GM21825 (cell line): ENCODE data around the gene MCRIP2.

Source experiments
- ATAC-seq: cut with Tn5 transposase; IDR thresholded peaks from one replicate; pipeline ENCODE4 v1.9.1; 2021; ENCODE audit warnings: mild to moderate bottlenecking, moderate library complexity; ENCODE audit not compliant: unreplicated experiment

Gene MCRIP2

DNA sequence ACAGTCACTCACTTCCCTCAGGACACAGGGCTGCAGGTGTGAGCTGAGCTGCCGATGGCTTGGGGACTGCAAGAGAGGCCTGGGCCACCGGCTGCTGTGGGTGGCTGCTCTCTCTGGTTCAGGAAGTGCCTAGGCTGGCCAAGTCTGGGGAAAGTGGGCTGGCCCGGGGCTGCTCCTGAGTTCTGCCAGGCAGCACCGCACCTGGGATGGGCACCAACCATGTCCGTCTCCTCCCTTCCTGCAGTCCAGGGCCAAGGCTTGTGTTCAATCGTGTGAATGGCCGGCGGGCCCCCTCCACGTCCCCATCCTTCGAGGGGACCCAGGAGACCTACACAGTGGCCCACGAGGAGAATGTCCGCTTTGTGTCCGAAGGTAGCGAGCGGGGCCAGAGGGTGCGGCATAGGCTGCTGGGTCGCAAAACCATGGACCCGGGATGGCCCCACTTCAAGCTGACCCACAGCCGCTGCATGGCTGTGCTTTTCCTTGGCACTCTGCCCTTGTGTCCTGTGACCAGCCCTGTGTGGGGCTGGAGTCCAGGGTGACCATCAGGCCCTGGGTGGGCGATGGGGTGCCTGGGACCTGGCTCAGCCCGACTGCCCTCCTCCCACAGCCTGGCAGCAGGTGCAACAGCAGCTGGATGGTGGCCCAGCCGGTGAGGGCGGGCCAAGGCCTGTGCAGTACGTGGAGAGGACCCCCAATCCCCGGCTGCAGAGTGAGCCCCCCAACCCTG, 5.7 kb downstream of the MCRIP2 start:
- no peak for ATAC-seq

- ATAC-seq = no peak
Measured at GRCh38 chr16:648071-648780, 6.6 kb downstream of the MCRIP2 start.

DNA sequence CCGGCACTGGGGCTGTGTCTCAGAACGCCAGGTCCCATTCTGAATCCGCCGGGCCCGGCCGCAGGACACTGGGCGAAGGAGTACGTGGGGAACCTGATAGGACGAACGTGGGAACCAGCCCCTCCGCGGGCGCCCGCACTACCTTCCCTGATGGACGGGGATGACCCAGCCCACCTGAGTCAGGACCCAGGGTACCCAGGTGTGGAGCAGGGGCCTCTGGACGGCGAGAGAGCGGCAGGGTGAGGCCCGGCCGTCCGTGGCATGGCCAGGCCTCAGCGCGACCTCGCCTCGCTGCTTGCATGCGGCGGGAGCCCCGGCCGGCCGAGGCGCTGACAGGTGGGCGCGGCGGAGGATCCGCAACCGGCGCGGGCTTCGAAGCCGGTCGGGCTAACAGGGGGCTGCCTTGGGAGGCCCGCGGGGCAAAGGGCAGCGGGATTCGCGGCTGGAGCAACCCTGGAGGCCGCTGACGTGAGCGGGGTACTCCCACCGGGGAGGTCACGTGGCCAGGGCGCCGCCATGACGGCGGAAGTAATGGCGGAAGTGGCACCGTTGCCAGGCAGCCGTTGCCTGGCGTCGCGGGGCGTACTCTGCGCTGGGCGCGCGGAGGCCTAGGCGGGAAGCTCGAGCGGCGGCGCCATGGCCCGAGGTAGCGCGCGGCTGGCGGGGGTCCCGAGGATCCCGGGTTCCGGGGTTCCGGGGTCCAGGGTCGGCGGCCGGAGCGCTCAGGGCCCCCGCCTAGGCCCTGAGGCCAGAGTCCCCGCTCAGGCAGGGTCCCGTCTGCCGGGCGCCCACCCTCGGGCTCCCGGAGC, 7.4 kb downstream of the MCRIP2 start, which contains the start of gene WDR90:
TSS of gene WDR90 (plus strand) at position 585 of the 809 bp plus-strand sequence. CDS start at position 637, 52 bp downstream.
- peak; percentile 58 for ATAC-seq

DNA sequence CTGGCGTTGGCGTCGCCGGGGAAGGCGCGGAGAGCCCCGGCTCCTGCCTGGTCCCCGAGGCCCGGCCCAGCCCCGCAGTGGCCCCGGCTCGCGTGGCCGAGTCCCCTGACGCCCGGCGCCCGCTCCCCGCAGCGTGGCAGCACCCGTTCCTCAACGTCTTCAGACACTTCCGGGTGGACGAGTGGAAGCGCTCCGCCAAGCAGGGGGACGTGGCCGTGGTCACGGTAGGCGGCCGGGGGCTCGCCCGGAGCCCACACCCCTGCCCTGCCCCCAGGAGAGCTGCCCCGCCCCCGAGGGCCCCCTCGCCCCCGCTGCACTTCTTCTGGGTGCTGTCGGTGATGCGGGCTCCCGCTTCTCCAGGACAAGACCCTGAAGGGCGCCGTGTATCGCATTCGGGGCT, 8.0 kb downstream of the MCRIP2 start:
- ATAC-seq = no peak

GRCh38 chr16:651844-652243, 10.2 kb downstream of the MCRIP2 start:
- no peak for ATAC-seq

DNA sequence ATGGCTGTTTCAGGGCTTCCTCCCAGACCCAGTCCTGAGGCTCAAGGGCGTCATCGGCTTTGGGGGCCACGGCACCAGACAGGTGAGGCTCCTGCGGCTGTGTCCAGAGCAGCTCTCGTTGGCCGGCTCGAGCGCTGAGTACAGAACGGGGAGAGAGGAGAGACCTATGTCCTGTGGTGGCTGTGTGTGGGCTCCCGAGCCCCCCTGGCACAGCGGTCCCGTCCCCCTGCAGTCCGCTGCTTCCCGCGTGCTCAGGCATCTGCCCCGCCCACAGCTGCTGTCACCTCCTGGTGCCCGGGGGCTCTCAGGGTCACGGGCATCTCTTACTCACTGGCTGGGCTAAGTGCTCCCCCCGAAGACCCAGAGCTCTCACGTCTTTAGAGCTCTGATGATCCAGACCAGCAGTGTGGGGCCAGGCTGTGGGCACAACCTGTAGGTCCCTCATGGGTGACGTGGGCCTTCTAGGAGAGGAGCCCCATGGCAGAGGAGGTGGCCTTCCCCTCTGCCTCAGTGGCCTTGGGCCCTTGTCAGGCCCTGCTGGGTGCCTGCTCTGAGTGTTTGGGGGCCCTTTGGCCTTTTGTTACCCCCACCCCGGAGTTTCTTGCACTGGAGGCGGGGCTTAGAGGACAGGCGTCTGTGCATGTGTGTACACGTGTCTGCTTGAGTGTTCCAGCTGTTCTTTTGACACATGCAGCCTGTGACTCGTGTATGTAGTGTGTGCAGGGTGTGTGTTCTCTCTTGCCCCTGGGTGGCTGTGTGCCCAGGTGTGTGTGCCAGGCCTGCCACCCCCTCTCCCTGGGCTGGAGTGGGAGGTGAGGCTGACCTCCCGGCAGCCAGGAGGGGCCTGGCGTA, 11.1 kb downstream of the MCRIP2 start:
- no peak for ATAC-seq

GRCh38 chr16:654034-654433, 12.4 kb downstream of the MCRIP2 start:
- no peak for ATAC-seq

DNA sequence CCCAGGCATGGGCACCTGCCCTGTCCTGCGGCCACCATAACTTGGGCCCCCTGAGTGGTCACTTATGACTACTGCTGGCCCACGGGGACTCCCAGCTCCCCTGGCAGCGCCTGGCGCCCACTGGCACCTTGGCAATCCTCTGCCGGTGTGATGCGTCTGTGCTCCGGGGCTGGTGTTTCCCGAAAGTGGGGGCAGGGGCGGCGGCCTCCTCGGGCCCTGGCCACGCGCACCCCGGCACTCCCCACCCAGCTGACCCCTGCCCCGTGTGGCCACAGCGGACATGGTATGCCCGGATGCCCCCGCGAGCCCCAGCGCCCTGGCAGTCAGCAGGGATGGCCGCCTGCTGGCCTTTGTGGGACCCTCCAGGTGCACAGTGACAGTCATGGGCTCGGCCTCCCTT, 15.9 kb downstream of the MCRIP2 start:
- no peak for ATAC-seq

DNA sequence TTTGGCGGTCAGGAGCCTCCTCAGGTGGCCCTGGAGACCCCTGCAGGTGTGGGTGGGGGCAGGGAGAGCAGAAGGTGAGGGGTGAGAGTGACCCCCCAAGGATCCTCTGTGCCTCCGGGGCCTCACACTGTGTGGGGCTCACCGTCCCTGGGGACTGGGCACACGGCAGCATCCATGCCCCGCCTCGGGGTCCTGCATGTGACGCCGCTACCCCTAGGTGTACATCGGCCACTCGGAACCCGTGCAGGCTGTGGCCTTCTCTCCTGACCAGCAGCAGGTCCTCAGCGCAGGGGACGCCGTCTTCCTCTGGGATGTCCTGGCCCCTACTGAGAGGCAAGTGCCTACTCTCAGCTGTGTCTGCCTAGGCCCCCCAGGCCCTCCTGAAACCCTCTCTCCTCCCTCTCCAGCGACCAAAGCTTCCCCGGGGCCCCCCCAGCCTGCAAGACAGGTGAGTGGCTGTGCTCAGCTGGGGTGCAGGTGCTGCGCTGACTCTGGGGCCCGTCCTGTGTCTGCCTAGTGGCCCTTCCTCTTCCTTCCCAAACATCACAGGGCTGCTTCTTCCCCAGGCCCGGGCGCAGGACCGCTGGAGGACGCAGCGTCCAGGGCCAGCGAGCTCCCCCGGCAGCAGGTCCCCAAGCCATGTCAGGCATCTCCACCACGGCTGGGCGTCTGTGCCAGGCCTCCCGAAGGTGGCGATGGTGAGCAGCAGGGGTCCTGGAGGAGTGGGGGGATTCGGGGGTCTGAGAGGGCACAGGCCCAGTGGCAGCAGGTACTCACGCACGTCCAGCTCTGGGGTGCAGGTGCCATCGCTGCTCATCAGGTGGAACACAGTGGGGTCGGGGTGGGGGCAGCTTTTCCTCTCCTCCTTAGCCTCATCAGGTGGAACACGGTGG, 17.3 kb downstream of the MCRIP2 start:
- no peak for ATAC-seq

DNA sequence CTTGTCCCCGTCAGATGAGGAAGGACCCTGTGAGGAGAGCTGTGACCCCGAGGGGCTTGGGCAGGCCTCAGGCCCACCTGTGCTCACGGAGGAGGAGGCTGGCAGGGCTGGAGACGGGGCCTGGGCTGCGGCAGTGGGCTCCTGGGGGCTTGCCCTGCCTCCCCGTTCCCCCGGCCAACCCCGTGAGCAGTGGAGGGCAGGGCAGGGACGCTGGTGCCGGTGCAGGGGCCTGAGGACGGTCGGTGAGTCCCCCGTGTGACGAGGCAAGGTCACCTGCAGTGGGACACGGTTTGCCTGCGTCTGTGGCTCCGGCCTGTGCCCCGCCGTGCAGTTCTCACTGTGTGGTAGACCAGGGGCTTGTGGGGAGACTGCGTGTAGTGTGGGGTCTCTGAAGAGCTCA, 18.0 kb downstream of the MCRIP2 start:
- ATAC-seq = no peak

DNA sequence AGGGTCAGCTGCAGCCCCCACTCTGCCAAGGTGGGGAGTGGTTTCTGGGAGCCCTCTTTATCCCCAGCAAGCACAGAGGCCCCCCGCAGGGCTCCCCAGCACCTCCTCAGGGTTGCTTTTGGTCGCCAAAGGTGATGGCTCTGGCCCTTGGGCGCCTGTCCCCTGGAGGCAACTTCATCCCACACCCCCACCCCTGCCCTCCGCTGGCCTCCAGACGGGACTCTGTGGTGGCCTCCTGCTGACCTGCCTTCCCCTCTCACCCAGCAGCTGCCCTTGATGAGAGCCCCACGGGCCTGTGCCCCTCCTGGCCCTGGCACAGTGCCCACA, 18.5 kb downstream of the MCRIP2 start:
- no peak for ATAC-seq

DNA sequence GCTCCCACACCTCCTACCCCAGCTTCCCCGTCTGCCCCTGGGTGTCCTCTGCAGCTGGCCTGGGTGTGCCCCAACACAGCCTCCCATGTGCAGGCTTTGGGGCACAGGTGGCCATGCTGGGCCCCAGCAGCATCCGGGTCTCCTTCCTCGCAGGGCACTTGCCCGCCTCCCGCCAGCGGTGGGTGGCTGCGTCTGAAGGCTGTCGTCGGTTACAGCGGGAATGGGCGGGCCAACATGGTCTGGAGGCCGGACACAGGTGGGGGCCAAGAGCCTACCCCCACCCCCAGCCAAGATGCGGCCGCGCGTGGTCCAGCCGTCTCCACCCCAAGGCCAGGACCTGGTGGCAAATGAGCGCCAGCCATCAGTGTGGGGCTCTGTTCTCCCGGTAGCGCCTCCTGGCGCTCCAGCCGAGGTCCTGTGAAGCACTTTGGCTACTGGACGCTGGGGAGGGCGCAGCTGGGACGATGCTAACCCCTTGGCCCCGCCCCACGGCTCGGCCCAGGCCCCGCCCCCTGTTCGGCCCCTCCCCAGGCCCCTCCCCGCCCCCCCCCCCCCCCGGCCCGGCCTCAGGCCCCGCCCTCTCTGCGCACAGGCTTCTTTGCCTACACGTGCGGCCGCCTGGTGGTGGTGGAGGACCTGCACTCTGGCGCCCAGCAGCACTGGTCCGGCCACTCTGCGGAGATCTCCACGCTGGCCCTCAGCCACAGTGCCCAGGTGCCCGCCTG, 19.0 kb downstream of the MCRIP2 start:
- ATAC-seq = peak; percentile 27

DNA sequence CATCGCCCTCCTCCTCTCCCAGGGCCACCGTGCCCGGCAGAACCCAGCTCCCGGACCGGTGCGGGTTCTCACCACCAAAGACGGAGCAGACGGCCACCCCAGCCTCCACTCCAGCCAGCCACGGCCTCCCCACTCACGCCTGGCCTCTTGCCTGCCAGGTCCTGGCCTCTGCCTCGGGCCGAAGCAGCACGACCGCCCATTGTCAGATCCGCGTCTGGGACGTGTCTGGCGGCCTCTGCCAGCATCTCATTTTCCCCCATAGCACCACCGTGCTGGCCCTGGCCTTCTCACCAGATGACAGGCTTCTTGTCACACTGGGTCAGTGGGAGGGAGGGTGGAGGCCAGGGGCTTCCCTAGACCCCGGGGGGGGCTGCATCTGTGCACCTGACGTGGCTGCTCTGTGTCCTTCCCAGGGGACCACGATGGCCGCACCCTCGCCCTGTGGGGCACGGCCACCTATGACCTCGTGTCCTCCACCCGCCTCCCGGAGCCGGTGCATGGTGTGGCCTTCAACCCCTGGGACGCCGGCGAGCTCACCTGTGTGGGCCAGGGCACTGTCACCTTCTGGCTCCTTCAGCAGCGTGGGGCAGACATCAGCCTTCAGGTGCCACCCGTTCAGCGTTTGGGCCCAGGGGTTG, 19.7 kb downstream of the MCRIP2 start:
- ATAC-seq = no peak

- ATAC-seq = no peak
Measured at GRCh38 chr16:662095-662494, 20.5 kb downstream of the MCRIP2 start.

- no peak for ATAC-seq
Measured at GRCh38 chr16:662597-662996, 21.0 kb downstream of the MCRIP2 start.

DNA sequence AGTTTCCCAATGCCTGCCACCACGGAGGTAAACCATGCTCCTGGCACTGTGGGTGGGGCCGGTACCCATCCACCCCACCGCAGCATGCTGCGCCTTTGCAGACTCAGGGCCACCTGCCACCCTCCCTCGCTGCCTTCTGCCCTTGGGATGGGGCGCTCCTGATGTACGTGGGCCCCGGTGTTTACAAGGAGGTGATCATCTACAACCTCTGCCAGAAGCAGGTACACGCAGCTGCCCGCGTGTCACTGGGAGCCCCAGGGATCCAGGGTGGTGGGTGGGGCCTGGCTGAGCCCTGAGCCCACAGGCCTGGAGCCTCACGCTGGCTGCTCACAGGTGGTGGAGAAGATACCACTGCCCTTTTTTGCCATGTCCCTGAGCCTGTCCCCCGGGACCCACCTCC, 24.9 kb downstream of the MCRIP2 start:
- ATAC-seq = no peak

DNA sequence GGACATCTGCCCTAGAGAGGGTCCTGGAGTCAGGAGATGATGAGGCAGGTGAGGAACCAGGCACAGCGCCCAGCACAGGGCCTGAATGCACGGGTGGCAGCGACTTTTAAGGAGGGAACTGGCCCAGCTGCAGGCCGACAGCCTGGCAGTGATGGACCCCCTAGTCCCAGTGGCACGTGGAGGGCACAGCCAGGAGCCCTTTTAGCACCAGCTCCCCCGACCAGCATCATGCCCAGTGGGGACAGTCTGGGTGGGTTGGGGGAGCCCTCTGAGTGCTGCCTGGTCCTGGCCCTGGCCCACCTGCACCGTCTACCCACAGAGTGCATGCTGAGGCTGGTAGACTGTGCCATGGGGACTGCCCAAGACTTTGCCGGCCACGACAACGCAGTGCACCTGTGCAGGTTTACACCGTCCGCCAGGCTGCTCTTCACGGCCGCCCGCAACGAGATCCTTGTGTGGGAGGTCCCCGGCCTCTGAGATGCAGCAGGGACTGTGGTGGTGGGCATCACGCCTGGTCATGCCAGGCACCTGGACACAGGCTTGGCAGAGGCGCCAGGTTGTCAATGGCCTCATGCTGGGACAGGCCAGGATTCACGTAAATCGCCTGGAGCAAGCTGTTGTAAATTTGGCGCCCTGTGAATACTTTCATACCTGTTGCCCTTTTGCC, 25.6 kb downstream of the MCRIP2 start:
- ATAC-seq = no peak
